ENCODE results near the gene SMTNL1.
"Not testable (repeated sequence)": the region's sequence is repeated elsewhere in the genome, so short reads cannot be mapped to it uniquely, and the experiment has no call there.

Gene SMTNL1

GRCh38 chr11:57511741-57512430 is 25.5 kb upstream of the SMTNL1 start:
- DNase-seq: no peak

GRCh38 chr11:57512646-57513451 is 24.5 kb upstream of the SMTNL1 start:
- DNase-seq: no peak

- no peak for DNase-seq
These were observed 24.0 kb upstream of the SMTNL1 start for GRCh38 chr11:57513452-57513795.

- DNase-seq: no peak
These were observed 23.4 kb upstream of the SMTNL1 start for GRCh38 chr11:57513911-57514537.

GRCh38 chr11:57514538-57515331 is 22.7 kb upstream of the SMTNL1 start:
- peak; percentile 19 for DNase-seq

- DNase-seq: no peak
These were observed 21.9 kb upstream of the SMTNL1 start, which contains the start of gene SLC43A1 for GRCh38 chr11:57515332-57516060. TSS of gene SLC43A1 (minus strand) at chr11:57515702. CDS start at chr11:57514111, 1,591 bp downstream.

- DNase-seq: no peak
These were observed 21.3 kb upstream of the SMTNL1 start for GRCh38 chr11:57516061-57516443.

GRCh38 chr11:57521116-57521515 is 16.3 kb upstream of the SMTNL1 start:
- no peak for DNase-seq

- DNase-seq: no peak
These were observed 14.0 kb upstream of the SMTNL1 start for GRCh38 chr11:57523419-57523818.

- peak; percentile 53 for DNase-seq
These were observed 10.3 kb upstream of the SMTNL1 start for GRCh38 chr11:57527056-57527631.

- no peak for DNase-seq
These were observed 8.4 kb upstream of the SMTNL1 start for GRCh38 chr11:57529012-57529411.

- no peak for DNase-seq
These were observed 7.2 kb upstream of the SMTNL1 start for GRCh38 chr11:57530215-57530595.

- peak; percentile 98 for DNase-seq
These were observed 6.5 kb upstream of the SMTNL1 start, which contains the start of gene TIMM10 for GRCh38 chr11:57530596-57531507. TSS of gene TIMM10 (minus strand) at chr11:57530754. CDS start at chr11:57530189, 565 bp downstream.

GRCh38 chr11:57534449-57534848 is 2.9 kb upstream of the SMTNL1 start:
- DNase-seq: not testable (repeated sequence)

GRCh38 chr11:57539342-57539741 is 1.9 kb downstream of the SMTNL1 start:
- no peak for DNase-seq

- no peak for DNase-seq
These were observed 3.8 kb downstream of the SMTNL1 start for GRCh38 chr11:57541169-57541568.

- no peak for DNase-seq
These were observed 5.2 kb downstream of the SMTNL1 start for GRCh38 chr11:57542582-57542981.

- no peak for DNase-seq
These were observed 6.2 kb downstream of the SMTNL1 start for GRCh38 chr11:57543593-57543992.

- DNase-seq: no peak
These were observed 7.2 kb downstream of the SMTNL1 start for GRCh38 chr11:57544566-57544965.

GRCh38 chr11:57545883-57546282 is 8.5 kb downstream of the SMTNL1 start:
- DNase-seq: no peak

- no peak for DNase-seq
These were observed 9.1 kb downstream of the SMTNL1 start for GRCh38 chr11:57546451-57546850.
